AG04450 (cell line): ENCODE measurements around the gene AKAIN1. TPM values are rescaled to one million over a fixed set of nuclear protein-coding genes. Genes with fewer than 3 reads are reported as not detected.

Experiments used
- CTCF ChIA-PET: fragments of 300-600, 350-600 bp; formaldehyde crosslinking; extraction: SDS; loops from one replicate; lab custom pipeline; 2022; ENCODE audit warnings: antibody characterized with exemption, inconsistent platforms; lab: Charles Lee
- POLR2A ChIA-PET: fragments of 350-600 bp; formaldehyde crosslinking; extraction: SDS; loops from one replicate; lab custom pipeline; 2021; ENCODE audit warnings: antibody characterized with exemption, inconsistent platforms; lab: Yijun Ruan, JAX
- DNase-seq: peaks from one replicate; pipeline ENCODE4 v3.0.0-alpha.2; 2011; ENCODE audit warnings: low read depth, low spot score
- H3K27ac ChIP-seq: one replicate; pipeline ENCODE4 v1.5.1; 2012; ENCODE audit warnings: low read depth, low read length, control low read depth
- H3K27me3 ChIP-seq: one replicate; pipeline ENCODE4 v1.6.0; 2012; ENCODE audit warnings: low read length; ENCODE audit not compliant: control insufficient read depth, insufficient read depth
- H3K4me3 ChIP-seq: 2 replicates; pipeline ENCODE4 v1.5.1; 2011; ENCODE audit warnings: mild to moderate bottlenecking, low read depth, low read length, control low read depth
- H3K9me3 ChIP-seq: 2 replicates; pipeline ENCODE4 v1.5.1; 2012; ENCODE audit warnings: low read length; ENCODE audit not compliant: control insufficient read depth, insufficient read depth
- polyA plus RNA-seq: library from polyadenylated mRNA; depleted of rRNA; stranded (reverse); fragments of >200 nt; gene quantifications from 2 replicates; pipeline ENCODE4 v1.2.3, GENCODE V29; 2011
- TF ChIP-seq, protein P1 (sequence below): IDR thresholded peaks from 2 replicates; pipeline ENCODE4 v1.5.1; 2011; ENCODE audit warnings: low read depth, low read length, control low read depth, inconsistent platforms

AKAIN1 gene
- polyA plus RNA-seq, 1 experiment = not detected

GRCh38 chr18:5132987-5133386 lies 64.1 kb downstream of the AKAIN1 start:
- ChIA-PET CTCF (no interaction called here), POLR2A (no interaction called here)
- no peaks in the 10 kb centered on the region for H3K27me3 ChIP-seq
- no peak overlapping the region for H3K4me3 ChIP-seq
- H3K27ac ChIP-seq = no peak overlapping the region
- DNase-seq = no peak
- H3K9me3 ChIP-seq = peaks cover 13% of the 10 kb centered on the region
- TF ChIP-seq, protein P1, sequence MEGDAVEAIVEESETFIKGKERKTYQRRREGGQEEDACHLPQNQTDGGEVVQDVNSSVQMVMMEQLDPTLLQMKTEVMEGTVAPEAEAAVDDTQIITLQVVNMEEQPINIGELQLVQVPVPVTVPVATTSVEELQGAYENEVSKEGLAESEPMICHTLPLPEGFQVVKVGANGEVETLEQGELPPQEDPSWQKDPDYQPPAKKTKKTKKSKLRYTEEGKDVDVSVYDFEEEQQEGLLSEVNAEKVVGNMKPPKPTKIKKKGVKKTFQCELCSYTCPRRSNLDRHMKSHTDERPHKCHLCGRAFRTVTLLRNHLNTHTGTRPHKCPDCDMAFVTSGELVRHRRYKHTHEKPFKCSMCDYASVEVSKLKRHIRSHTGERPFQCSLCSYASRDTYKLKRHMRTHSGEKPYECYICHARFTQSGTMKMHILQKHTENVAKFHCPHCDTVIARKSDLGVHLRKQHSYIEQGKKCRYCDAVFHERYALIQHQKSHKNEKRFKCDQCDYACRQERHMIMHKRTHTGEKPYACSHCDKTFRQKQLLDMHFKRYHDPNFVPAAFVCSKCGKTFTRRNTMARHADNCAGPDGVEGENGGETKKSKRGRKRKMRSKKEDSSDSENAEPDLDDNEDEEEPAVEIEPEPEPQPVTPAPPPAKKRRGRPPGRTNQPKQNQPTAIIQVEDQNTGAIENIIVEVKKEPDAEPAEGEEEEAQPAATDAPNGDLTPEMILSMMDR = no peak

GRCh38 chr18:5122272-5122671 lies 74.8 kb downstream of the AKAIN1 start:
- TF ChIP-seq, protein P1 = no peak
- no peak overlapping the region for H3K4me3 ChIP-seq
- H3K9me3 ChIP-seq = peaks cover 12% of the 10 kb centered on the region; the same call in 1 of the 2 replicates
- no peak overlapping the region for H3K27ac ChIP-seq
- no peak for DNase-seq
- no peaks in the 10 kb centered on the region for H3K27me3 ChIP-seq
- ChIA-PET CTCF (no interaction called here), POLR2A (no interaction called here)

GRCh38 chr18:5110266-5110665 lies 86.8 kb downstream of the AKAIN1 start:
- ChIA-PET CTCF (no interaction called here), POLR2A (no interaction called here)
- Histone ChIP-seq H3K4me3 (no peak overlapping the region), H3K27me3 (no peaks in the 10 kb centered on the region), H3K9me3 (no peaks in the 10 kb centered on the region), H3K27ac (no peak overlapping the region)
- no peak for DNase-seq
- TF ChIP-seq, protein P1 = no peak

GRCh38 chr18:5107988-5108387 lies 89.1 kb downstream of the AKAIN1 start:
- Histone ChIP-seq H3K4me3 (no peak overlapping the region), H3K27me3 (no peaks in the 10 kb centered on the region), H3K27ac (no peak overlapping the region), H3K9me3 (no peaks in the 10 kb centered on the region)
- POLR2A ChIA-PET = no interaction called here
- DNase-seq = no peak
- TF ChIP-seq, protein P1 = no peak
- CTCF ChIA-PET = no interaction called here

GRCh38 chr18:5106730-5107129 lies 90.3 kb downstream of the AKAIN1 start:
- no peak overlapping the region for H3K27ac ChIP-seq
- no peak overlapping the region for H3K4me3 ChIP-seq
- H3K27me3 ChIP-seq = no peaks in the 10 kb centered on the region
- ChIA-PET POLR2A (no interaction called here), CTCF (no interaction called here)
- H3K9me3 ChIP-seq = no peaks in the 10 kb centered on the region; the same call in 1 of the 2 replicates
- DNase-seq = no peak
- TF ChIP-seq, protein P1 = no peak
